GM13976 (cell line): ENCODE data around the gene APOL2.
"Not testable (repeated sequence)": the region's sequence is repeated elsewhere in the genome, so short reads cannot be mapped to it uniquely, and the experiment has no call there.

Experiments used
- DNase-seq: peaks from one replicate; pipeline ENCODE4 v3.0.0; 2012; ENCODE audit warnings: low spot score
- in situ Hi-C: fragments of 300-500 bp; cut with MboI; formaldehyde crosslinking; loops from one replicate; pipeline ENCODE4 v1.12.0; 2022; ENCODE audit warnings: low sequenced_read_pairs, mixed read lengths, inconsistent platforms; ENCODE audit not compliant: unreplicated experiment
- TF ChIP-seq, protein P1 (sequence below): IDR thresholded peaks from 2 replicates; pipeline ENCODE4 v1.5.1; 2012; ENCODE audit warnings: borderline replicate concordance, mild to moderate bottlenecking; ENCODE audit not compliant: insufficient read depth; ENCODE audit errors: extremely low read depth, missing control alignments, control extremely low read depth

APOL2 gene

DNA sequence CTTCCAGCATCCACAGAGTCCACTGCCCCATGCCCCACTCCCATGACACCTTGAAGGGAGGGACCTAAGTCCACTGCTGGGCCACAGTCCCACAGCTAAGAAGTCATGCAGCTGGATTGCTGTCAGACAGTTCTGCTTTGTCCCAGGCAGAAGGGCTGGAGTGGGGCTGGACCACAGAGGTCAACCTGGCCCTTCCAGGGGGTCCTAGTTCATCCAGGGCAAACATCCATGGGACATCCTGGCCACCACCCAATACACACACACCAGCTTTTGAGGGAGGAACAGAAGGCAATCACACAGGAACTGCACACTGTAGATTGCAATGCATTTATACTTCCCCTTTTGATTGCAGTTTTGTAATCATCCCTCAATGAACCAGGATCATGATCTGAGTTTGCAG is 26.4 kb downstream of the APOL2 start:
- in situ Hi-C loops: no loop called here
- DNase-seq: no peak
- TF ChIP-seq, protein P1, sequence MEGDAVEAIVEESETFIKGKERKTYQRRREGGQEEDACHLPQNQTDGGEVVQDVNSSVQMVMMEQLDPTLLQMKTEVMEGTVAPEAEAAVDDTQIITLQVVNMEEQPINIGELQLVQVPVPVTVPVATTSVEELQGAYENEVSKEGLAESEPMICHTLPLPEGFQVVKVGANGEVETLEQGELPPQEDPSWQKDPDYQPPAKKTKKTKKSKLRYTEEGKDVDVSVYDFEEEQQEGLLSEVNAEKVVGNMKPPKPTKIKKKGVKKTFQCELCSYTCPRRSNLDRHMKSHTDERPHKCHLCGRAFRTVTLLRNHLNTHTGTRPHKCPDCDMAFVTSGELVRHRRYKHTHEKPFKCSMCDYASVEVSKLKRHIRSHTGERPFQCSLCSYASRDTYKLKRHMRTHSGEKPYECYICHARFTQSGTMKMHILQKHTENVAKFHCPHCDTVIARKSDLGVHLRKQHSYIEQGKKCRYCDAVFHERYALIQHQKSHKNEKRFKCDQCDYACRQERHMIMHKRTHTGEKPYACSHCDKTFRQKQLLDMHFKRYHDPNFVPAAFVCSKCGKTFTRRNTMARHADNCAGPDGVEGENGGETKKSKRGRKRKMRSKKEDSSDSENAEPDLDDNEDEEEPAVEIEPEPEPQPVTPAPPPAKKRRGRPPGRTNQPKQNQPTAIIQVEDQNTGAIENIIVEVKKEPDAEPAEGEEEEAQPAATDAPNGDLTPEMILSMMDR: no peak

DNA sequence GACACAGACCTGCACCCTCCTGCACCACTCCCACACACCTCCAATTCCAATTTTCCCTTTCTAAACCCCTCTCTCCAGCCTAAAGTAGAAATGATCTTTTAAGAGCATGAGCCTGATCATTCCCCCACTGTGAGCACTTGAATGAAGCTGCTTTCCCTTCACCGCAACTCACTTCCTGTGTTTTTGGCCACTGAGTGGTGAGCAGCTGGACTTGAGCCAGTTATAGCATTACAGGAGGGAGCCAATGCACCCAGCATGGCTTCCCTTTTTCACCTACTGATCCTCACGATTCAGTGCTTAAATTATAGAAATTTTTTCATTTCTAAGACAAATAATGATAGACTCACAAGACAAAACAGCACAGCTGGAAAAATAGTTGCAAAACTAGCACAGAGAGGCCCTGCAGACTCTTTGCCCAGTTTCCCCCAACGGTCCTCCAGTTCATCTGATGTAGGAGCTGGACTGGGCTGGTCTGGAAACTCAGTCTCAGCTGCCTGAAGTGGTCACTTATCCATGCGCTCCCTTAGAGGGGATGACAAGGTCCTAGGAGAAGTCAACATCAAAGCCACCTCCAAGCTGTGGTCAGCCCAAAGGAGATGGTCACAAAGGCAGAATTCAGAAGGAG is 28.0 kb downstream of the APOL2 start:
- in situ Hi-C loops: no loop called here
- DNase-seq: no peak
- TF ChIP-seq, protein P1: no peak

DNA sequence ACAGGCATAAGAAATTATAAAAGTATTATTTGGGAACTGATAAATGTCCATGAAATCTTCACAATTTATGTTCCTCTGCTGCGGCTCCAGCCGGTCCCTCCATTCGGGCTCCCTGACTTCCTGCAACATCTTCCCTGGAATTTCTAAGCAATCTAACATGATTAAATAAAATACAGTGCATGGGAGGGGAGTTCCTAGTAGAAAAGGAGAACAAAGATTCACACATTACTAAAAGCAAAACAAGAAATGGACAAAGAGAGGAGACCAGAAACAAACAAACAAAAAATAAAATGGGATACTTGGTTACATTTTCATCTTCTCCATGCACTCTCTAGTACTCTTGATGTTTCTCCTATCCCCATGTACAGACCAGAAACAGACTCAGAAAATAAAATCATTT is 29.1 kb downstream of the APOL2 start:
- TF ChIP-seq, protein P1: no peak
- no peak for DNase-seq
- in situ Hi-C loops: no loop called here

DNA sequence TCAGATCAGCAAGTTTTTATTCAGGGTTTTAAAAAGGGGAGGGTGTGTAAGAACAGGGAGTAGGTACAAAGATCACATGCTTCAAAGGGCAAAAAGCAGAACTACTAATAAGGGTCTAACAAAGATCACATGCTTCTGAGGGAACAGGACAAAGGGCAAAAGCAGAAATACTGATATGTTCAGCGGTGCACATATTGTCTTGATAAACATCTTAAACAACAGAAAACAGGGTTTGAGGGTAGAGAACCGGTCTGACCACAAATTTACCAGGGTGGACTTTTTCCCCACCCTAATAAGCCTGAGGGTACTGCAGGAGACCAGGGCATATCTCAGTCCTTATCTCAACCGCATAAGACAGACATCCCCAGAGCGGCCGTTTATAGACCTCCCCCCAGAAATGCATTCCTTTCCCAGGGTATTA is 29.8 kb downstream of the APOL2 start:
- DNase-seq, in situ Hi-C loops: not testable (repeated sequence)

DNA sequence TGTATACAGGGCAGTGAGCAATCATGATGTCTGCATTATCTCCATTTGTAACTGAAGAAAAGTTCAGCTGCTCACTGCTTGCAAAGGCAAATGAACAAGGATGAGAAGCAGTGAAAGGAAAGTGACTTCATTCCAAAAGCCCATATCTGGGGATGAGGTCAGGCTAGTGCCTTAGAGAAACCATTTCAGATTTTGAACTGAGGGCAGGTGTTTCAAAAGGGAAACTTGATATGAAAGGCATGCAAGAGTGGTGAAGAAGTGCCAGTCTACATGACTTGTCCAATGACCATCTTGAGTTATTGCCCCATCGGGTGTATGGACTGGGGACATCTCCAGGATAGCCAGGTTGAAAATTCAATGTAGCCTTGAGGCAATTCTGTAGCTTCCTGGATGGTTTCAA is 30.4 kb downstream of the APOL2 start:
- in situ Hi-C loops: no loop called here
- DNase-seq: no peak
- TF ChIP-seq, protein P1: no peak

DNA sequence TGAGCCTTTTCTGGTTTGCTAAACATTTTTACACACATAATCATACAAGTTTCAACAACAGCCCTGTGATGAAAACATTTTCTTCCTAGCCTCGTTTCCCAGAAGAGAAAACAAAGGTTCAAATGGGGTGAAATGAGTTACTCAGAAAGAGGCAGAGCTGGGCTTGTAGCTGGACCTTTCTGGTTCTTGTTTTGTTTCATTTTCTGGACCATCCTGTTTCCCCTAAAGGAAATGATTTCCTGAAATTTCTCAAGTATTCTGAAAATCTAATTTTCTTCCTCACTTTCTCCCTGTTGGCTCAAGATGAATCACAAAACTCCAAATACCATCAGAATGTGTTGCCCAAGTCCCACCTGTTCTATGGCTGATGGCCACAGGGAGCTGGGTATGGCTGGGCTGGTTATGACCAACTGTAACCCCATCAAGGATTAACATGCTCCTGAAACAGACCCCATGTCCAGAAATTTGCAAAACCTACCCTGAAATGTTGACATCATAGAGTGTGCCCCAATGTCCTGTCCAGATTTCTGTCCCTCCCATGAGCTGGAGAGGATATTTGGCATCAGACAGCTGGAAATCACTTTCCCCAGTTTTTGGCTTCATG is 31.1 kb downstream of the APOL2 start:
- DNase-seq: no peak
- in situ Hi-C loops: no loop called here

DNA sequence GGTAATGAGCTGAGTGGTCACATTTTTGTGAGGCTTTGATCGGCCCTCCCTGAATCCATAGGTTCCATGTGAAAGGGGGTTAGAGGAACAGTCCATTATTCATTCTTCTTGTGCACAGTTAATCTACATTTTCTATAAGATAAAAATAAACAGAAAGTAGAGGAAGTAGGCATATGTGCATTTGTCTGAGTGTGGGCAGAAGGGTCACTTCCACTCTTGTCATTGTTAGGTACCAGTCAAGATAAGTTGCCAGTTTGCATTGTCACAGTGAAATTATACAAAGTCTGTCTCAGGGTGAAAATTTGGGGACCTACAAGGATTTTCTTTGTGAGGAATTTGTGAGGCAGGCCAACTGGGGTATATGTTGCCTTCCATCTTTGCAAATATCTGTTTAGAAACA is 33.1 kb downstream of the APOL2 start:
- in situ Hi-C loops: no loop called here
- TF ChIP-seq, protein P1: no peak
- no peak for DNase-seq

More for the DNA sequence above, 31.1 kb downstream of the APOL2 start:
- TF ChIP-seq, protein P1: no peak

DNA sequence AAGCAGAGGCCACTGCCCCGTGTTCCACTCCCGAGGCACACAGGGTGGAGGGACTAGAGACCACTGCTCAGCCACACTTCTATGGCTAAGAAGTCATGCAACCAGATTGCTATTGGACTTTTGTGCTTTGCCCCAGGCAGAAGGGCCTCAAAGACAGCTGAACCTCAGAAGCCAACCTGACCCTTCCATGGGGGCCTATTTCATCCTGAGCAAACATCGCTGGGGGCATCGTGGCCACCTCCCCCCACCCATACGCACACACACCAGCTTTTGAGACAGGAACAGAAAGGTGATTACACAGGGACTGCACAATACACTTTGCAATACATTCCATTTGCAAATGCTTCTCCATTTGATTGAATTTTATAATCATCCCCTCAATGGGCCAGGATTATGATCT is 33.8 kb downstream of the APOL2 start:
- DNase-seq, in situ Hi-C loops: not testable (repeated sequence)
